ENCODE measurements around the gene APEX1. TPM values are rescaled to one million over a fixed set of nuclear protein-coding genes. Genes with fewer than 3 reads are reported as not detected.

The APEX1 gene
- total RNA-seq, 1 donor from 2014 or later = 101 TPM

GRCh38 chr14:20461225-20462141 lies 6.5 kb downstream of the APEX1 start, which contains the start of gene PIP4P1:
Gene PIP4P1 (minus strand): TSS chr14:20461434. CDS start chr14:20461325, 109 bp downstream.
- Histone ChIP-seq H3K27ac (peak within 1 kb of the TSS; percentile 89), H3K36me3 (peaks cover 39% of the 10 kb centered on the region), H3K9me3 (no peaks in the 10 kb centered on the region), H3K4me3 (peak within 1 kb of the TSS; percentile 97), H3K27me3 (no peaks in the 10 kb centered on the region), H3K4me1 (peaks cover 25% of the 10 kb centered on the region)
- TF ChIP-seq CTCF (IDR thresholded peaks at IDR 0.05) = no peak
- intact Hi-C loops (cut with DNase I) = no loop called here
- ATAC-seq = peak; percentile 96
- peak; percentile 99 for DNase-seq

GRCh38 chr14:20468764-20469241 lies 13.8 kb downstream of the APEX1 start:
- Histone ChIP-seq H3K36me3 (peaks cover 21% of the 10 kb centered on the region), H3K9me3 (no peaks in the 10 kb centered on the region), H3K27ac (peak overlapping the region; percentile 92), H3K4me1 (peaks cover 28% of the 10 kb centered on the region), H3K4me3 (peak overlapping the region; percentile 79), H3K27me3 (no peaks in the 10 kb centered on the region)
- DNase-seq (peak; percentile 68), ATAC-seq (no peak)
- intact Hi-C loops (cut with DNase I) = no loop called here
- TF ChIP-seq CTCF (IDR thresholded peaks at IDR 0.05) = no peak

- Histone ChIP-seq H3K9me3 (no peaks in the 10 kb centered on the region), H3K27me3 (no peaks in the 10 kb centered on the region), H3K27ac (peak within 1 kb of the TSS; percentile 92), H3K36me3 (peaks cover 27% of the 10 kb centered on the region), H3K4me1 (peaks cover 28% of the 10 kb centered on the region), H3K4me3 (peak within 1 kb of the TSS; percentile 79)
- ATAC-seq = peak; percentile 97
- peak; percentile 93 for DNase-seq
- intact Hi-C loops (cut with DNase I) = no loop called here
- TF ChIP-seq CTCF (IDR thresholded peaks at IDR 0.05) = no peak
Measured at GRCh38 chr14:20469242-20469889, 14.3 kb downstream of the APEX1 start, which contains the start of gene PNP. Gene PNP (plus strand): TSS chr14:20469406. CDS start chr14:20469525, 119 bp downstream.

- H3K27ac ChIP-seq = peak overlapping the region; percentile 92
- no peaks in the 10 kb centered on the region for H3K9me3 ChIP-seq
- no peak for DNase-seq
- ATAC-seq = peak; percentile 78
- H3K4me1 ChIP-seq = peaks cover 28% of the 10 kb centered on the region
- H3K4me3 ChIP-seq = peak overlapping the region; percentile 79
- no peak for TF ChIP-seq CTCF (IDR thresholded peaks at IDR 0.05)
- peaks cover 34% of the 10 kb centered on the region for H3K36me3 ChIP-seq
- H3K27me3 ChIP-seq = no peaks in the 10 kb centered on the region
- intact Hi-C loops (cut with DNase I) = no loop called here
Measured at GRCh38 chr14:20469890-20470602, 15.0 kb downstream of the APEX1 start.

- intact Hi-C loops (cut with DNase I) = no loop called here
- TF ChIP-seq CTCF (IDR thresholded peaks at IDR 0.05) = no peak
- Histone ChIP-seq H3K4me1 (peaks cover 28% of the 10 kb centered on the region), H3K4me3 (peak overlapping the region; percentile 79), H3K27ac (peak overlapping the region; percentile 92), H3K36me3 (peaks cover 39% of the 10 kb centered on the region), H3K27me3 (no peaks in the 10 kb centered on the region), H3K9me3 (no peaks in the 10 kb centered on the region)
- ATAC-seq (no peak), DNase-seq (no peak)
Measured at GRCh38 chr14:20470603-20470901, 15.5 kb downstream of the APEX1 start.
